SK-N-SH treated with all-trans-retinoic acid at 6 μM for 48 hours (cell line): ENCODE data around the gene ZNF618.

Experiments
- GLIS3 ChIP-seq: fragments of 250-450 bp; sonication (Bioruptor Pico); IDR thresholded peaks from 2 replicates; pipeline ENCODE4 v1.5.0; 2020; ENCODE audit warnings: mild to moderate bottlenecking, moderate library complexity
- ZFP30 ChIP-seq: fragments of 450-650 bp; formaldehyde crosslinking; IDR thresholded peaks from 2 replicates; pipeline ENCODE4 v1.5.0; 2022; ENCODE audit warnings: mild to moderate bottlenecking, moderate library complexity
- ZNF565 ChIP-seq: fragments of 450-650 bp; formaldehyde crosslinking; conservative IDR thresholded peaks from 2 replicates; pipeline ENCODE4 v1.5.0; 2020; ENCODE audit warnings: low read depth, mild to moderate bottlenecking, moderate library complexity

DNA sequence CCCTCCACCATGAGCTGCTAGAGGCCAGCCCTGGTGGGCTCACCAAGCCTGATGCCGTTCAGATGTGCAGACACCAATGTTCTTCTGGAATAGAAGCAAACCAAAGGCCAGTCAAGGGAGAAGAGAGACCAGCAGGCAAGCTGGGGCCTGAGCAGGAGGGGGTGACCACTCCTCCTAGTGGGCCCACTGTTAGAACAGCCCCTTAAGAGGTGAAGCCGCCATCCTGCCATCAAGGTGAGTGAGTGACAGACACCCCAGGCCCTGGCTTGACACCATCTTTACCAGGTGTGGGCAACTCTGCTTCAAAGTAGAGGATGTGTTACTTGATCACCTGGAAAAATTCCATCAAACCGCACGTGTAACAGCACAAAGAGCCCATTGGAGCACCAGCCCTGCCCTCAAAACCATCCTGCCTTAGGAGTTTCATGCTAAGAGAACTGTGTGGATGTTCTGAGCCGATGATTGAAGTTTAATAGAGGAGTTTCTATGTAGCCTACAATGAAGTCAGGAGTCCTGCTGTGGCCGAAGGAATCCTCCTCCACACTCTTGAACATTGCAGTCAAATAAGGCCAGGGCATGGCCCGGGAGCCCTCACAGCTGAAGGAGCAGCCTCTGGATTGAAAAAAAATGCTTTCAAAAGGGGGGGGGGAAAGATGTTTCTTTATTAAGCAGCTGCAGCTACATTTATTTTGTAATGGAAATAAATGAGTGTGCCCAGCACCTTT lies 181.2 kb downstream of the ZNF618 start:
- TF ChIP-seq ZNF565 (no peak), ZFP30 (CRISPR knock-in tag) (no peak), GLIS3 (CRISPR knock-in tag) (no peak)
